HEK293 (cell line): Measurements from ENCODE around the gene CREB5.

Source experiments
- CTCF ChIA-PET: fragments of 350-600 bp; formaldehyde crosslinking; extraction: SDS; loops from one replicate; lab custom pipeline; 2021; ENCODE audit warnings: antibody characterized with exemption; lab: Yijun Ruan, JAX
- POLR2A ChIA-PET: fragments of 300-600 bp; formaldehyde crosslinking; extraction: SDS; loops from one replicate; lab custom pipeline; 2020; ENCODE audit warnings: antibody characterized with exemption, inconsistent platforms; lab: Yijun Ruan, JAX
- H3K27ac ChIP-seq: fragments of 200-500 bp; sonication (Bioruptor generic); 2 replicates; pipeline ENCODE4 v1.5.1; 2014; ENCODE audit warnings: low read depth, low read length, control low read depth, inconsistent platforms; ENCODE audit errors: extremely low read depth
- H3K36me3 ChIP-seq, 2 experiments: fragments of 200-500 bp in 1 of 2; sonication (Bioruptor generic) in 1 of 2; 1 replicate in 1 of 2; 2 replicates in 1 of 2; pipeline ENCODE4 v1.5.1; 2014 to 2017; ENCODE audit warnings: inconsistent platforms in 2 of 2, low read length in 2 of 2; ENCODE audit not compliant: control insufficient read depth in 2 of 2, insufficient read depth in 1 of 2
- H3K4me1 ChIP-seq: fragments of 200-500 bp; sonication (Bioruptor generic); 2 replicates; pipeline ENCODE4 v1.5.1; 2014; ENCODE audit warnings: mild to moderate bottlenecking, low read length, inconsistent platforms; ENCODE audit not compliant: control insufficient read depth, insufficient read depth
- H3K4me3 ChIP-seq: 2 replicates; pipeline ENCODE4 v1.5.1; 2011; ENCODE audit warnings: low read depth, mild to moderate bottlenecking, control low read depth, low read length, moderate library complexity
- H3K9me3 ChIP-seq: fragments of 200-500 bp; sonication (Bioruptor generic); 2 replicates; pipeline ENCODE4 v1.5.1; 2014; ENCODE audit warnings: low read depth, low read length, inconsistent platforms; ENCODE audit not compliant: control insufficient read depth, insufficient read depth
- BCL11B ChIP-seq: fragments of 450-650 bp; formaldehyde crosslinking; IDR thresholded peaks from 2 replicates; pipeline ENCODE4 v1.5.1; 2016; ENCODE audit warnings: low read depth, missing biosample characterization, missing genetic modification characterization
- GLI2 ChIP-seq: fragments of 450-650 bp; formaldehyde crosslinking; IDR thresholded peaks from 2 replicates; pipeline ENCODE4; 2017; ENCODE audit warnings: missing biosample characterization, missing genetic modification characterization, low read depth, borderline replicate concordance
- PATZ1 ChIP-seq: fragments of 450-650 bp; formaldehyde crosslinking; IDR thresholded peaks from 2 replicates; pipeline ENCODE4 v1.5.1; 2016; ENCODE audit warnings: missing biosample characterization, missing genetic modification characterization
- PRDM6 ChIP-seq: fragments of 450-650 bp; formaldehyde crosslinking; IDR thresholded peaks from 2 replicates; pipeline ENCODE4 v1.5.1; 2017; ENCODE audit warnings: missing biosample characterization, missing genetic modification characterization
- SP3 ChIP-seq: fragments of 450-650 bp; formaldehyde crosslinking; IDR thresholded peaks from 2 replicates; pipeline ENCODE4 v1.5.1; 2016; ENCODE audit warnings: missing biosample characterization, missing genetic modification characterization
- ZBTB1 ChIP-seq: fragments of 450-650 bp; formaldehyde crosslinking; IDR thresholded peaks from 2 replicates; pipeline ENCODE4 v1.5.1; 2016; ENCODE audit warnings: missing biosample characterization, missing genetic modification characterization
- ZNF146 ChIP-seq: fragments of 450-650 bp; formaldehyde crosslinking; IDR thresholded peaks from 2 replicates; pipeline ENCODE4 v1.5.1; 2016; ENCODE audit warnings: missing biosample characterization, missing genetic modification characterization
- ZNF404 ChIP-seq: fragments of 450-650 bp; formaldehyde crosslinking; IDR thresholded peaks from 2 replicates; pipeline ENCODE4 v1.5.1; 2017; ENCODE audit warnings: missing biosample characterization, missing genetic modification characterization
- ZNF621 ChIP-seq: fragments of 450-650 bp; formaldehyde crosslinking; IDR thresholded peaks from 2 replicates; pipeline ENCODE4 v1.5.1; 2017; ENCODE audit warnings: missing biosample characterization, missing genetic modification characterization
- ZNF692 ChIP-seq: fragments of 450-650 bp; formaldehyde crosslinking; IDR thresholded peaks from 2 replicates; pipeline ENCODE4 v1.5.1; 2016; ENCODE audit warnings: missing biosample characterization, missing genetic modification characterization
- TF ChIP-seq, protein P1 (sequence below): fragments of 450-650 bp; formaldehyde crosslinking; IDR thresholded peaks from 2 replicates; pipeline ENCODE4 v1.5.1; 2016; ENCODE audit warnings: missing biosample characterization, missing genetic modification characterization, borderline replicate concordance
- TF ChIP-seq, protein P2 (sequence below): fragments of 450-650 bp; formaldehyde crosslinking; IDR thresholded peaks from 2 replicates; pipeline ENCODE4 v1.5.1; 2016; ENCODE audit warnings: missing biosample characterization, missing genetic modification characterization

CREB5 gene

DNA sequence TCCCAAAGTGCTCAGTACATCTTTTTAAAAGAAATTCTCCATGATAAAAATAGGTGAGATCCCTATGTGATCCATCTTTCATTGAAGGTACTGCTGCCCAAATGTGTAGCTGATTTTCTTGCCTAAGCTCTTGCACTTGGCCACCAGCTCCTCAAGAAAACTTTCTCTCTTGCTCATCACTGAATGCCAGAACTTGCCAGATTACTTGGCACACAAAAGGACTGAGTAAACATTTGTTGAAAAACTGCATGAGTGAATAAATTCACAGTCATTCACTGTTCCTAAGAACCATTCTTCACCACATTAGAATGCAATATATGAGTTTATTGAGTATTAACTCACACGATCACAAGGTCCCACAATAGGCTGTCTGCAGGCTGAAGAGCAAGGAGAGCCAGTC, 445.9 kb downstream of the CREB5 start:
- H3K36me3 ChIP-seq, result no peaks in the 10 kb centered on the region
- TF ChIP-seq PRDM6 (tag by site-specific recombination) (no peak), ZNF146 (tag by site-specific recombination) (no peak), ZNF404 (tag by site-specific recombination) (no peak), ZNF692 (tag by site-specific recombination) (no peak), ZBTB1 (tag by site-specific recombination) (no peak), BCL11B (tag by site-specific recombination) (no peak)
- TF ChIP-seq, protein P1, sequence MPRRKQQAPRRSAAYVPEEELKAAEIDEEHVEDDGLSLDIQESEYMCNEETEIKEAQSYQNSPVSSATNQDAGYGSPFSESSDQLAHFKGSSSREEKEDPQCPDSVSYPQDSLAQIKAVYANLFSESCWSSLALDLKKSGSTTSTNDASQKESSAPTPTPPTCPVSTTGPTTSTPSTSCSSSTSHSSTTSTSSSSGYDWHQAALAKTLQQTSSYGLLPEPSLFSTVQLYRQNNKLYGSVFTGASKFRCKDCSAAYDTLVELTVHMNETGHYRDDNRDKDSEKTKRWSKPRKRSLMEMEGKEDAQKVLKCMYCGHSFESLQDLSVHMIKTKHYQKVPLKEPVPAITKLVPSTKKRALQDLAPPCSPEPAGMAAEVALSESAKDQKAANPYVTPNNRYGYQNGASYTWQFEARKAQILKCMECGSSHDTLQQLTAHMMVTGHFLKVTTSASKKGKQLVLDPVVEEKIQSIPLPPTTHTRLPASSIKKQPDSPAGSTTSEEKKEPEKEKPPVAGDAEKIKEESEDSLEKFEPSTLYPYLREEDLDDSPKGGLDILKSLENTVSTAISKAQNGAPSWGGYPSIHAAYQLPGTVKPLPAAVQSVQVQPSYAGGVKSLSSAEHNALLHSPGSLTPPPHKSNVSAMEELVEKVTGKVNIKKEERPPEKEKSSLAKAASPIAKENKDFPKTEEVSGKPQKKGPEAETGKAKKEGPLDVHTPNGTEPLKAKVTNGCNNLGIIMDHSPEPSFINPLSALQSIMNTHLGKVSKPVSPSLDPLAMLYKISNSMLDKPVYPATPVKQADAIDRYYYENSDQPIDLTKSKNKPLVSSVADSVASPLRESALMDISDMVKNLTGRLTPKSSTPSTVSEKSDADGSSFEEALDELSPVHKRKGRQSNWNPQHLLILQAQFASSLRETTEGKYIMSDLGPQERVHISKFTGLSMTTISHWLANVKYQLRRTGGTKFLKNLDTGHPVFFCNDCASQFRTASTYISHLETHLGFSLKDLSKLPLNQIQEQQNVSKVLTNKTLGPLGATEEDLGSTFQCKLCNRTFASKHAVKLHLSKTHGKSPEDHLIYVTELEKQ (tag by site-specific recombination), result no peak
- H3K4me3 ChIP-seq, result no peak overlapping the region
- H3K9me3 ChIP-seq, result no peaks in the 10 kb centered on the region
- ChIA-PET POLR2A (no interaction called here), CTCF (no interaction called here)
- peaks cover 18% of the 10 kb centered on the region for H3K4me1 ChIP-seq
- H3K27ac ChIP-seq, result no peak overlapping the region

DNA sequence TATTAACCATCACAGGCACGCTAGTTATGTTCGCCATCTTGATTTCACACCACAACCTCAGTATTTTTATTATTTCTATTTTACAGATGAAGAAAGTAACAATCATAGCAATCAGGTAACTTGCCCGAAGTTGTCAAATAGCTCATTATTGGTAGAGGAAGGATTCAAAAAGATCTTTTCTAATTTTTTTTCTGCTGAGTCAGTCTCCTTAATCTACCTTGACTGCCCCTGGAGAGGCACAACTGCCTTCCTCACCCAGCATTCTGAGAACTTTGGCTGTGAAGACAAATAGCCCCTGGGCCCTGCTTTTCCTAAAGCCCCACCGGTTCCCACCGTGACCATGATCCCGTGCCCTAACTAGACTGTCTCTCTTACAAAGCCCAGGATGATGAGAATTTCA, 446.6 kb downstream of the CREB5 start:
- no peak overlapping the region for H3K27ac ChIP-seq
- POLR2A ChIA-PET, result no interaction called here
- TF ChIP-seq SP3, result no peak

GRCh38 chr7:28861825-28862224, 449.5 kb downstream of the CREB5 start:
- Histone ChIP-seq H3K36me3 (no peaks in the 10 kb centered on the region), H3K4me3 (no peak overlapping the region), H3K4me1 (peaks cover 15% of the 10 kb centered on the region), H3K9me3 (no peaks in the 10 kb centered on the region), H3K27ac (no peak overlapping the region)
- CTCF ChIA-PET, result interaction anchor here (1.1 kb wide), 1 partner anchor 59 kb away, joined by 5 read pairs; no protein-coding TSS in a partner anchor
- POLR2A ChIA-PET, result no interaction called here
- TF ChIP-seq, protein P2, sequence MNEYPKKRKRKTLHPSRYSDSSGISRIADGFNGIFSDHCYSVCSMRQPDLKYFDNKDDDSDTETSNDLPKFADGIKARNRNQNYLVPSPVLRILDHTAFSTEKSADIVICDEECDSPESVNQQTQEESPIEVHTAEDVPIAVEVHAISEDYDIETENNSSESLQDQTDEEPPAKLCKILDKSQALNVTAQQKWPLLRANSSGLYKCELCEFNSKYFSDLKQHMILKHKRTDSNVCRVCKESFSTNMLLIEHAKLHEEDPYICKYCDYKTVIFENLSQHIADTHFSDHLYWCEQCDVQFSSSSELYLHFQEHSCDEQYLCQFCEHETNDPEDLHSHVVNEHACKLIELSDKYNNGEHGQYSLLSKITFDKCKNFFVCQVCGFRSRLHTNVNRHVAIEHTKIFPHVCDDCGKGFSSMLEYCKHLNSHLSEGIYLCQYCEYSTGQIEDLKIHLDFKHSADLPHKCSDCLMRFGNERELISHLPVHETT (tag by site-specific recombination), result no peak
- TF ChIP-seq PATZ1 (no peak), ZNF621 (no peak), GLI2 (tag by site-specific recombination) (no peak)

More for the DNA sequence above, 446.6 kb downstream of the CREB5 start:
- Histone ChIP-seq H3K9me3 (no peaks in the 10 kb centered on the region), H3K4me3 (no peak overlapping the region), H3K4me1 (peaks cover 13% of the 10 kb centered on the region), H3K36me3 (no peaks in the 10 kb centered on the region)
- CTCF ChIA-PET, result interaction anchor here (0.6 kb wide), 1 partner anchor 151 kb away, joined by 3 read pairs; no protein-coding TSS in a partner anchor
